Stimulated activated CD4-positive, alpha-beta T cell treated with anti-CD3 and anti-CD28 coated beads, Interleukin-12 subunit alpha, Interleukin-12 subunit beta, amount 100 ng/mL, for 48 hours (primary cell): Measurements from ENCODE around the gene TMC4.

Experiments
- DNase-seq, 3 donors: peaks; one replicate each; pipeline ENCODE4 v3.0.0-alpha.2; 2020; ENCODE audit warnings: low read depth in 2 of 3, low spot score in 1 of 3

TMC4 gene

GRCh38 chr19:54133957-54134590 is 38.9 kb downstream of the TMC4 start:
- DNase-seq = no peak

- DNase-seq = no peak
Observed at GRCh38 chr19:54133312-54133956, 39.5 kb downstream of the TMC4 start.

DNA sequence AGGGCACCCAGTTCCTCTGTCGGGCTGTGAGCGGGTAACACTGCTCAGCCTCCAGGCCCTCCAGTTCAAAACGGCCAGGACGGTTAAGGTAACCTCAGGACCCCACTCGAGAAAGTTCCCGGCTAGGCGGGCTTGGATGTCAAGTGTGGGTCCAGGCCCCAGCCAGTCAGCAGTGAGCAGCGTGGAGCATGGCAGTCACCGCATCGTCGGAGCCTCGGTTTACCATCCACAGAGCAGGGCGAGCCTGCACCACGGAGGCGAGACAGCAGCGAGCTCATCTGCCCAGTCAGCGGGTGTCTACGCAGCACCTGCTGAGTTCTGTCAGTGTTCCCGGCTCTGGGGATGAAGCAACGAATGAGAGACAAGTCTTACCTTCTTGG is 43.4 kb downstream of the TMC4 start:
- no peak for DNase-seq

DNA sequence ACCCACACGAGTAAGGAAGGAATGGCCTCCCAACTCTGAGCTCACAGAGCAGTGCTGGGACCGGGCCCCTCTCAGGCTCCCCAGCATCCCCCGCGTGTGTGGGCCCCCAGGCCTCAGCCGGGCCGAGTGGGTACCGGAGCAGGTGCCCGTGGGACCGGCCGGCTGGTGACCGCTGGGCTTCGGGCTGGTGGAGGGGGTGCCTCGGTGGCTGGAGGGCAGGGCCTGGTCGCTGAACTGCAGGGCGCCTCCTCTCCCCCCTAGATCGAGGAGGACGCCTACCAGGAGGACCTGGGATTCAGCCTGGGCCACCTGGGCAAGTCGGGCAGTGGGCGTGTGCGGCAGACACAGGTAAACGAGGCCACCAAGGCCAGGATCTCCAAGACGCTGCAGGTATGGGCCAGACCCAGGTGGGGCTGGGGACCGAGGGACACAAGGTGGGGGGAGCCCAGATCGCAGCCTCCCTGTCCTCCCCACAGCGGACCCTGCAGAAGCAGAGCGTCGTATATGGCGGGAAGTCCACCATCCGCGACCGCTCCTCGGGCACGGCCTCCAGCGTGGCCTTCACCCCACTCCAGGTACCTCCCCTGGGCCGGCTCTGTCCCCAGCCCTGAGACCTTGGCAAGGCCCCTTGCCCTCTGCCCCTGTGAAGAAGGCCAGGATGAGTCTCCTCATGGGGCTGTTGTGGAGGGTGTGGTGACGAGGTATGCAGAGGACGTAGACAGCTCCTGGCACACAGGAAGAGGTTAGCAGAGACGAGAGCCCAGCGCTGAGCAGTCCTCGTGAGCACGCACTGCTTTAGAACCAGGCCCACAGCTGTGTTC is 44.0 kb downstream of the TMC4 start:
- DNase-seq = no peak

GRCh38 chr19:54128441-54128725 is 44.6 kb downstream of the TMC4 start:
- no peak for DNase-seq

GRCh38 chr19:54127688-54128440 is 45.1 kb downstream of the TMC4 start:
- no peak for DNase-seq

DNA sequence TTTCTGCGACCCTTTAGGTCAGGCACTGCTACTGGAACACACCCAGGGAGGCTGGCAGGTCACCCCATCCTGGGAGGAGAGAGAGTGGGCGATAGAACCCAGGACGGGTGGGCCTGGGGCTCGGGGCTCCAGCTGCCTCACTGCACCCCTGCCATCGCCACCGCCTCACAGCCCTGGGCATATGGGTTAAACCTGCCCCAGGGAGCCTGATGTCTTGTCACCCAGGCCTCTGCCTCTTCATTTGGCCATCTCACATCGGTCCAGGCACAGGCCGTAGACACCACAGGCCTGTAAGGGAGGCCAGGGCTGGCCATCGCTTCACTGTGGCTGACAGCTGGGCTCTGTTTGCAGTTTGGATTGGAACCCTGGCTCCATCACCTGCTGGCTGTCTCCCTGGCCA is 47.2 kb downstream of the TMC4 start:
- DNase-seq = no peak

GRCh38 chr19:54124393-54124792 is 48.6 kb downstream of the TMC4 start:
- no peak for DNase-seq

GRCh38 chr19:54123682-54124081 is 49.3 kb downstream of the TMC4 start:
- no peak for DNase-seq

- DNase-seq = no peak
Observed at GRCh38 chr19:54121259-54121658, 51.7 kb downstream of the TMC4 start.

DNA sequence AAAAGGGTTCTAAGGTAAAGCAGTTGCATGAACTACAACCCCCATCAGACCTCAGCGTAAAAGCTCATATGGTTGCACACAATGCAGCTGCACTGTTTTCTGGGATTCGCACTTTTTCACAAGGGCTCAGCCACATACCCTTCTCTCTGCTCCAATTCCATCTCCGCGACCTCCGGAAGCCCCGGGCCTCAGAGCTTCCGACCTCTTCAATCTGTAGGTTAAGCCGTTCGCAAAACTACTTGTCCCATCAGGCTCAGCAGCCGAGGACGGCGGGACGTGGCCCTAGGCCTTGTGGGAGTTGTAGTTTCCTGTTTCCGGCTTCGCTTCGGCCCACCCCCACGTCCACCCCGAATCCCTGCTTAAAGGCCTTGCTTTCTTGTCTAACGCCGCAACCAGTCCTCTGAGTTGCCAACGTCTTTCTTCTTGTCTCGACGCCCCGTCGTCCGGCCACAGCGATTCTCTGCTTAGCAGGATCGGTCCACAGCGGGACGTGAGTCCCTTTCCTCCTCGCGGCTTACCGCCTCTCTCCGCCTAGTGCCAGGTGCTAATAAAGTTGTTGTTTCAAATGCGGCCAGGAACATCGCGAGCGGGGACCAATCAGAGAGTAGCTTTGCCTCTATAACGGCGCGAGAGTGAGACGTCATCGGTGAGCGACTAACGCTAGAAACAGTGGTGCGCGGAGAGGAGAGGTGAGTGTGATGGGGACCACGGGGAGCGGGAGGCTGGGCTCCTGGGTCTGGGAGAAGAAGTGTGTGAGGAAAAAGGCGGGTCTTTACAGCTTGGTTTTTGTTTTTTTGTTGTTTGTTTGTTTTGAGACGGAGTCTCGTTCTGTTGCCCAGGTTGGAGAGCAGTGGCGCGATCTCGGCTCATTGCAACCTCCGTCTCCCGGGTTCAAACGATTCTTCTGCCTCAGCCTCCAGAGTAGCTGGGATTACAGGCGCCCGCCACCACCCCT is 57.6 kb downstream of the TMC4 start, which contains the start of the genes PRPF31 and TFPT:
Gene PRPF31, plus strand, starts transcription at position 646 of the 955 bp plus-strand sequence. CDS start 2,525 bp downstream, outside the sequence.
Gene TFPT, minus strand, starts transcription at position 549 of the 955 bp plus-strand sequence. Its CDS starts 388 bp downstream, at position 161.
- peak; percentile 93 to 96 (median 95) for DNase-seq

DNA sequence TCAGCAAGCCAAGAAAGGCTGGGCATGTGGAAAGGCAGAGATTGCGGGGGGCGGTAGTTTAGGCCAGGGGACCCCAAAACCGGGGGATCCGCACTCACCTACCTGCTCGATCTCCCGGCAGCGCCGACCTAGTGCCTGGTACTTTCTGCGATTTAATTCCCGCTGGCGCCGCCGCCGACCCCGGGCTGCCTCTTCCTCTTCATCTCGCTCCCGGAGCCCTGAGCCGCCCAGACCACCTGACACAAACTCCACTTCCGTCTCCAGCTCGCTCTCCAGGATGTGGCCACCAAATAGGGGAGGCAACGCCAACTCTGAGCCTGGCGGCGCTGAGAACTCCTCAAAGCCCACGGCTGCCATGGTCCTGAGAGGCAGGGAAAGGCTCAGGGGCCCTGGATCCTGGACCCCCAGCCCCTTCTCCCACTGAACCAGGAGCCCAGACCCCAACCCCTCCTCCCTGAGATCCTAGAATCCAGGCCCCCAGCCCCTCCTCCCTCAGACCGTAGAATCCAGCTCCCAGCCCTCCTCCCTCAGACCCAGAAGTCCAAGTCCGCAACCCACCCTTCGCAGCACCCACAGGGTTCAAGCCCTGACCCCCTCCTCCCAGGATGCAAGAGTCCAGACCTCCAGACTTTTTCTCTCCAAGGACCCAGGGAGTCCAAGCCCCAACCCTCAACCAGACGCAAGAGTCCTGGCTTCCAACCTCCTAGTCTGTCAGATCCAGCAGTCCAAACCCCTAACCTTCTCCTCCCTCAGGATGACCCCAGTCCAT is 58.4 kb downstream of the TMC4 start:
- no peak for DNase-seq
